SK-N-MC (cell line): Measurements from ENCODE around the gene ZBTB14.

Source experiments
- DNase-seq: peaks from one replicate; pipeline ENCODE4 v3.0.0-alpha.2; 2011; ENCODE audit warnings: low read depth, low spot score
- H3K27ac ChIP-seq: fragments of 200-600 bp; sonication (generic); 2 replicates; pipeline ENCODE4 v1.5.1; 2016; ENCODE audit warnings: mixed run types
- H3K36me3 ChIP-seq: fragments of 200-600 bp; sonication (generic); 2 replicates; pipeline ENCODE4 v1.6.1; 2017; ENCODE audit warnings: antibody characterized with exemption, low read length, mixed read lengths; ENCODE audit not compliant: insufficient read depth
- H3K4me3 ChIP-seq: fragments of 200-600 bp; sonication (generic); 2 replicates; pipeline ENCODE4 v1.5.1; 2016
- H3K9ac ChIP-seq: fragments of 200-600 bp; sonication (generic); 2 replicates; pipeline ENCODE4 v1.8.0; 2017; ENCODE audit warnings: mixed run types, mixed read lengths; ENCODE audit not compliant: insufficient read length
- H3K9me3 ChIP-seq: fragments of 200-600 bp; sonication (generic); 2 replicates; pipeline ENCODE4 v1.6.1; 2017; ENCODE audit warnings: low read depth, mild to moderate bottlenecking, antibody characterized with exemption, low read length, moderate library complexity, mixed read lengths
- EZH2 ChIP-seq: fragments of 200-600 bp; sonication (generic); IDR thresholded peaks from one replicate; pipeline ENCODE4 v1.6.1; 2017; ENCODE audit warnings: antibody characterized with exemption
- FOXP2 ChIP-seq: optimal IDR thresholded peaks from 2 replicates; pipeline ENCODE3; 2011; ENCODE audit warnings: mild to moderate bottlenecking, moderate library complexity; ENCODE audit not compliant: insufficient read depth; ENCODE audit errors: extremely low read length, control extremely low read depth
- POLR2AphosphoS5 ChIP-seq: IDR thresholded peaks from 2 replicates; pipeline ENCODE4 v1.6.1; 2012; ENCODE audit warnings: mild to moderate bottlenecking, low read depth, low read length, borderline replicate concordance

The ZBTB14 gene

DNA sequence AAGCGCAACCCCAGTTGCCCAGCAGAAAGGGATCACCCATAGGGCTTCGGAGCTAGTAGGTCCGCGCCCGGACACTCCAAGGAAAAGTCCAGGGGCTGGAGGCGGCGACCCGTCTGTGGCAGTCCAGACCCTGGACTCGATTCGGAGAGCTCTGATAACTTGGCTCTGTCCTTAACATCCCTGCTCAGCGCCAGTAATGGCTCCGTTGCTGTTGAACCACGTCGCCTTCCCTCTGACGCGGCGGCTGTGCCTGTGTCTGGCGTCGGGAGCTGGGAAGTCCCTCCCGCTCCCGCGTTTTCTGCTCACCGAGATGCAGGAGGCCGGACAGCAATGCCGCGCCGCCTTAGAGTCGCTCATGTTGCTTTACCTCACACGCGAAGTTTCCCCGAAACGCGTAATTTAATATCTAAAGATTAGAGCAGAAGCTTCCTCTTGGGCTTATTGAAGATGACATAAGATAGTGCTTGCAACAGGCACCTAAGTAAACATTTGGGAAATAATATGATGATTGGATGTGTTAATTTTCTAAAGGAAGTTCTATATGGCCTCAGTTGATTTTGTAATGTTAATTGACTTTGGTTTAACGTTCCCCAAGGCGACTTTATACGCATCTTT lies 1.3 kb upstream of the ZBTB14 start:
- TF ChIP-seq FOXP2: no peak
- peak; percentile 57; the same call in 1 of the 2 replicates for TF ChIP-seq POLR2AphosphoS5
- H3K4me3 ChIP-seq: peak overlapping the region; percentile 90
- peak overlapping the region; percentile 92 for H3K27ac ChIP-seq
- peaks cover 8% of the 10 kb centered on the region; the same call in 1 of the 2 replicates for H3K36me3 ChIP-seq
- H3K9ac ChIP-seq: peak overlapping the region; percentile 81
- DNase-seq: no peak
- H3K9me3 ChIP-seq: no peaks in the 10 kb centered on the region

DNA sequence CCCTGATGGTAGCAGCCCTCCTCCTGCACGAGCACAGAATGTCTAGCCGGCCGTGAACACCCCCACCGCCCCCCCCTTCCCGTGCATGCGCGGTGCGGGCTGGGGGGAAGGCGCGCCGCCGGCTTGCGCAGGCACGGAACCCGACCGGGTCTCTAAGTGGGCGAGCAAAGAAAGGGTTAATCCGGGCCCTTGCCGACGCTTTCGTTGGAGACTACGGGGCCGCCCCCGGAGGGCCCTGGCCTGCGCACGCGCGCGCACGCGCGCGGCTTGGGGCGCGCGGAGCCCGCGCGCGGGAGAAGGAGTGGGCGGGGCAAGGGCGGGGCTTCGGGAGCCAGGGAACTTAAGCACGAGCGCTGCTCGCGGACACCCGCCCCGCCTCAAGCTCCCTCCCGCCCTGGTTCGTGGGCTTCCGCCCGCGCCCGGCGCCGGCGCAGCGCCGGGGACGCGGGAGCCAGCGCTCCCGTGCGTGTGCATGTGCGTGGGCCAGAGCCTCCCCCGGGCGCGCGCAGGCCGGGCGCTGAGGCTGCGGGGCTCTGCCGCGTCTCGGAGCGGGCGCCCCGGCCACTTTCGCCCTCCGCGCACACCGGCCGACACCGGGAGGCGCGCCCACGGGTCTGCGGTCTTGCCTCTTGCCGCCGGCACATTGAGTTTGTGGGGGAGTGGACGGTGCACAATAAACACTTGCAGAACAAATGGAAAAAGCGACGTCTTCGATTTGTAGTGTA lies 617 bp upstream of the ZBTB14 start:
- Histone ChIP-seq H3K9ac (peak overlapping the region; percentile 86), H3K9me3 (no peaks in the 10 kb centered on the region), H3K4me3 (peak overlapping the region; percentile 90), H3K27ac (peak overlapping the region; percentile 92), H3K36me3 (peaks cover 15% of the 10 kb centered on the region; the same call in 1 of the 2 replicates)
- peak; percentile 83 for DNase-seq
- TF ChIP-seq FOXP2: no peak
- no peak for TF ChIP-seq EZH2
- TF ChIP-seq POLR2AphosphoS5: peak; percentile 39; the same call in 1 of the 2 replicates

- DNase-seq: no peak
- no peaks in the 10 kb centered on the region for H3K9me3 ChIP-seq
- peak overlapping the region; percentile 71 for H3K9ac ChIP-seq
- H3K27ac ChIP-seq: peak overlapping the region; percentile 76
- H3K36me3 ChIP-seq: peaks cover 29% of the 10 kb centered on the region; the same call in 1 of the 2 replicates
- peak overlapping the region; percentile 85 for H3K4me3 ChIP-seq
- no peak; the same call in 1 of the 2 replicates for TF ChIP-seq POLR2AphosphoS5
- no peak for TF ChIP-seq EZH2
- no peak for TF ChIP-seq FOXP2
Observed at GRCh38 chr18:5294457-5295230, 882 bp downstream of the ZBTB14 start.

DNA sequence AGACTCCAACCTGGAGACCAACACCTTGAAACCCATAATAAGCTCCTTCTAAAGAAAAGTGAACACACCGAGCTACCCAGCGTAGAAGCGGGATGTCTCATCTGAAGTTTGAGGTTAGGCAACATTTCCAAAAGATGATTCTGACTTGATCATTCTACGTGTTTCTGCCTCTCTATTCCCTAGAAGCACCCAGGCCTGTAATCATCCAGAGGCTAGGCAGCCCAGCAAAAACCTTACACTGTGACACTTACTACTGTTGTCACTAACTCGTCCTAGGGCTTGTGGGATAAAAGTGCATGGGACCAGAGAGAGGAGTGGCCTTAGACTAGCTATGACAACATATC lies 1.4 kb downstream of the ZBTB14 start:
- no peak overlapping the region for H3K27ac ChIP-seq
- no peaks in the 10 kb centered on the region for H3K9me3 ChIP-seq
- TF ChIP-seq EZH2: no peak
- TF ChIP-seq FOXP2: no peak
- TF ChIP-seq POLR2AphosphoS5: no peak
- H3K36me3 ChIP-seq: peaks cover 29% of the 10 kb centered on the region; the same call in 1 of the 2 replicates
- DNase-seq: no peak
- H3K4me3 ChIP-seq: peak overlapping the region; percentile 85
- H3K9ac ChIP-seq: peak overlapping the region; percentile 71

- H3K4me3 ChIP-seq: no peak overlapping the region
- no peak for TF ChIP-seq EZH2
- TF ChIP-seq POLR2AphosphoS5: no peak
- no peak for TF ChIP-seq FOXP2
- DNase-seq: no peak
- no peak overlapping the region for H3K9ac ChIP-seq
- no peak overlapping the region for H3K27ac ChIP-seq
- H3K36me3 ChIP-seq: peaks cover 29% of the 10 kb centered on the region; the same call in 1 of the 2 replicates
- H3K9me3 ChIP-seq: no peaks in the 10 kb centered on the region
Observed at GRCh38 chr18:5288517-5288935, 7.0 kb downstream of the ZBTB14 start.

DNA sequence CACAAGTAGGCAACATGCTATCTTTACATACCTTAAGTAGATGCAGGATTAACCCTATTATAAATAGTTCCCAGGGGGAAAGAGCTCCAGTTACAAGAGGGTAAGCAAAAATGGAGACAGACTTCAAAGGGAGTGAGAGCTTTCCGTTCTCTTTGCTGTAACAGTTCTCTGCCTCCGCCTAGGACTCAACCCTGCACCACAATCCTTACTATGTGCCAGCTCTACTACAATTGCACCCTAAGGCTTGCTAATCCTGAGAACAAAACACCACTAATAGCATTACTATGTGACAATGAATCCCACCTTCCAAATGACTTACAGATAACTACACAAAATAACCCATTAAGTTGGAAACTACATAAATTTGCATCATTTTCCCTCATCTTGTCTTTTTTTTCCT lies 7.7 kb downstream of the ZBTB14 start:
- peaks cover 29% of the 10 kb centered on the region; the same call in 1 of the 2 replicates for H3K36me3 ChIP-seq
- no peak overlapping the region for H3K9ac ChIP-seq
- no peak overlapping the region for H3K27ac ChIP-seq
- TF ChIP-seq EZH2 (no peak), POLR2AphosphoS5 (no peak), FOXP2 (no peak)
- DNase-seq: no peak
- no peaks in the 10 kb centered on the region for H3K9me3 ChIP-seq
- no peak overlapping the region for H3K4me3 ChIP-seq

DNA sequence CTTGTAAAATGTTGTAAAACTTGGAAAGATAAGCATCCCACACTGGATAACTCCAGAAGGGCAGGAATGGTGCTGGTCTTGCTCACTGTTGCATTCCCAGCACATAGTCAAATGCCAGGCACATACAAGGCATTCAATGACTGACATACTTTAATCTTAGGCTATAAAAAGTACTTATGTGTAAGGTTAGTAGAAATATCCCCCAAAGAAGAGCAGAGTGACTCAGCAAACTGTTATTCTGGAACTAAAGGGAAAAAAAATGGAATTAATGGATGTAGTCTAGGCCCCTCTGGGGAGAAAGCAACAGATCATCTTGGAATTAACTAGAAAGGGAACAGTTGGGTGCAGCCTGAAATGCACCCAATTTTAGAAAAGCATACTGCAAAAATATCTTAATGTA lies 9.0 kb downstream of the ZBTB14 start:
- Histone ChIP-seq H3K4me3 (no peak overlapping the region), H3K9ac (no peak overlapping the region)
- DNase-seq: no peak

GRCh38 chr18:5285326-5285725 lies 10.2 kb downstream of the ZBTB14 start:
- Histone ChIP-seq H3K36me3 (peaks cover 6% of the 10 kb centered on the region; the same call in 1 of the 2 replicates), H3K9ac (no peak overlapping the region), H3K27ac (no peak overlapping the region), H3K9me3 (no peaks in the 10 kb centered on the region), H3K4me3 (no peak overlapping the region)
- no peak for DNase-seq
- TF ChIP-seq FOXP2 (no peak), EZH2 (no peak), POLR2AphosphoS5 (no peak)

More for the DNA sequence above, 9.0 kb downstream of the ZBTB14 start:
- H3K36me3 ChIP-seq: peaks cover 18% of the 10 kb centered on the region; the same call in 1 of the 2 replicates
- TF ChIP-seq EZH2 (no peak), POLR2AphosphoS5 (no peak), FOXP2 (no peak)
- H3K27ac ChIP-seq: no peak overlapping the region
- no peaks in the 10 kb centered on the region for H3K9me3 ChIP-seq
